Mesodermal cell (in vitro differentiated cells): Measurements from ENCODE around the gene MIDN.

Experiments used
- H3K27ac ChIP-seq: 2 replicates; pipeline ENCODE4 v1.7.0; 2013; ENCODE audit warnings: mild to moderate bottlenecking, low read depth, low read length, moderate library complexity; ENCODE audit not compliant: severe bottlenecking
- H3K36me3 ChIP-seq: 2 replicates; pipeline ENCODE4 v1.7.1; 2013; ENCODE audit warnings: mild to moderate bottlenecking, low read length, moderate library complexity; ENCODE audit not compliant: control insufficient read depth, insufficient read depth
- H3K4me1 ChIP-seq: one replicate; pipeline ENCODE4 v1.7.1; 2013; ENCODE audit warnings: mild to moderate bottlenecking, low read length; ENCODE audit not compliant: insufficient read depth, control insufficient read depth, poor library complexity, severe bottlenecking
- H3K4me3 ChIP-seq: 2 replicates; pipeline ENCODE4 v1.7.0; 2013; ENCODE audit warnings: low read length, control low read depth, mild to moderate bottlenecking; ENCODE audit not compliant: insufficient read depth, poor library complexity, severe bottlenecking; ENCODE audit errors: extremely low read depth
- H3K9me3 ChIP-seq: 2 replicates; pipeline ENCODE4 v1.7.1; 2013; ENCODE audit warnings: mild to moderate bottlenecking, low read length, moderate library complexity; ENCODE audit not compliant: control insufficient read depth
- WGBS, 2 experiments: methylation state at CpG; one replicate each; pipeline ENCODE4 v1.1.5; 2013; ENCODE audit warnings: missing lambda C conversion rate in 2 of 2; ENCODE audit not compliant: insufficient coverage in 2 of 2; 5-methylcytosine and 5-hydroxymethylcytosine counted together

Gene MIDN

GRCh38 chr19:1282588-1283206, 34.3 kb downstream of the MIDN start:
- no peak overlapping the region for H3K27ac ChIP-seq
- 87 to 88% methylated on average over 18 of the region's 18 CpGs for WGBS, 2 experiments
- no peak overlapping the region for H3K4me3 ChIP-seq
- H3K4me1 ChIP-seq: peaks cover 7% of the 10 kb centered on the region
- H3K36me3 ChIP-seq: peaks cover 10% of the 10 kb centered on the region
- H3K9me3 ChIP-seq: no peaks in the 10 kb centered on the region

DNA sequence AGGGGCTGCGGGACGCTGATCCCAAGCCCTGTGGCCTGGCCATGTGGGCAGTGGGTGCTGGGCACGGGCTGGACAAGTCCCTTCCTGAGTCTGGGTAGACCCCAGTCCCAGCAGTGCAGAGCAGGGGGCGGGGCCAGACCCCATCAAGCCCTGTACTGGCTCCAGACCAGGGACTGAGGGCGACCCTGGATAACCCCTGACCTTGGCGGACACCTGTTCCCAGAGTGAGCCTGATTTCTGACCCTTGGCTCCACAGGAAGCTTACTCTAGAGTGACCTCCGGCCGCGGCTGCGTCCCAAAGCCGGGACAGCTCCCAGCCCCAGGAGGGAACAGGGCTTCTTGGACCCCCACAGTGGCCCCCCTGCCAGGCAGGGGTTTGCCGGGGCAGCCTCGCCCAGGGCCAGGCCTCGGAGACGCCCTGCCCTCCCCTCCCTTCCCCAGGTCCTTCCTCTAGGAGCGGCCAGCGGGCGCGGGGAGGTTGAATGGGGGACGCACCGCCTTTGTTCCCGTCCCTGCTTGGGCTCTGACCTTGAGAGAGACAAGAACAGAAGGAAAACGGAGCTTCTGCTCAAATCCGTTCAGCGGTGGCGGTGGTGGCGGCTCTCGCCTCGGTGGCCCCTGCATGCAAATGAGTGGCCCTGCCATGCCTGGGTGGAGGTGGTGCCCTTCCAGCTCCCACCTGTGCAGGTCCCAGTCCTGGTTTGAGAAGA, 35.0 kb downstream of the MIDN start:
- no peak overlapping the region for H3K4me3 ChIP-seq
- no peak overlapping the region for H3K27ac ChIP-seq
- 78 to 80% methylated on average over 23 to 28 of the region's 29 CpGs for WGBS, 2 experiments
- peaks cover 7% of the 10 kb centered on the region for H3K4me1 ChIP-seq
- H3K9me3 ChIP-seq: no peaks in the 10 kb centered on the region
- peaks cover 7% of the 10 kb centered on the region for H3K36me3 ChIP-seq

- Histone ChIP-seq H3K36me3 (peaks cover 3% of the 10 kb centered on the region), H3K4me3 (no peak overlapping the region), H3K27ac (no peak overlapping the region), H3K9me3 (no peaks in the 10 kb centered on the region), H3K4me1 (peaks cover 7% of the 10 kb centered on the region)
- 84 to 93% methylated on average over 6 to 12 of the region's 12 CpGs for WGBS, 2 experiments
These were observed 35.5 kb downstream of the MIDN start for GRCh38 chr19:1283917-1284292.

DNA sequence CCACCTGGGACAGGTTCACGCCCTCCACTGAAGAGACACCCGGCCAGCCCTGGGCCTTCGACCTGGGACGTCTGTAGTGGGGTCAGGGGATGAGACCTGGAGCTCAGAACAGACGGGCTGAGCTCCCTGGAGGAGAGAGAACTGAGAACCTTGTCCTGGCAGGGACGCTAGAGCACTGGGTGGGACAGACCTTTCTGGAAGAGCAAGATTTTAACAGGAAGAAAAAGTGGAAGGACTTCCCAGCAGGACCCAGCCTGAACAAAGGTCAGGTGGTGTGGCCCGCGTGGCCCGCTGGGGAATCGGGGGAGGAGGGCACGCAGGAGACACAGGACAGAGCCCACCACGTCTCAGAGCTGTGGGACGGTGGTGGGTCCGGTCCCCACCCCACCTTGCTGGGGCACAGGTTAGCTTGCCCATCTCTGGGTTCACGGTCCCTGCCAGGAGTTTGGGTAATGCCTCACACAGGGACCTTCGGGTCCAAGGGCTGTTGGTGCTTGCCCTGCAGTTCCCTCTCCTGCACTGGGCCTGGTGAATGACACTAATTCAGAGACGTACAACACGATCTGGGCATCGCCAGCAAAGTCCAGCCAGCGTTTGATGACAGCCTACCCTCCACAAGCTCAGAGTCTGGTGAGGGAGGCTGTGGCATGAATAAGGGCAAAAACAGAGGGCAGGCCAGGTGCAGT, 36.1 kb downstream of the MIDN start:
- no peak overlapping the region for H3K4me3 ChIP-seq
- H3K36me3 ChIP-seq: no peaks in the 10 kb centered on the region
- peaks cover 7% of the 10 kb centered on the region for H3K4me1 ChIP-seq
- WGBS, 2 experiments: 87 to 91% methylated on average over 20 of the region's 20 CpGs
- no peaks in the 10 kb centered on the region for H3K9me3 ChIP-seq
- no peak overlapping the region for H3K27ac ChIP-seq

GRCh38 chr19:1284979-1285736, 36.8 kb downstream of the MIDN start:
- WGBS, 2 experiments: 29 to 31% methylated on average over 30 to 45 of the region's 51 CpGs
- Histone ChIP-seq H3K9me3 (no peaks in the 10 kb centered on the region), H3K36me3 (no peaks in the 10 kb centered on the region), H3K27ac (no peak overlapping the region), H3K4me1 (peaks cover 7% of the 10 kb centered on the region), H3K4me3 (peak overlapping the region; percentile 16)

DNA sequence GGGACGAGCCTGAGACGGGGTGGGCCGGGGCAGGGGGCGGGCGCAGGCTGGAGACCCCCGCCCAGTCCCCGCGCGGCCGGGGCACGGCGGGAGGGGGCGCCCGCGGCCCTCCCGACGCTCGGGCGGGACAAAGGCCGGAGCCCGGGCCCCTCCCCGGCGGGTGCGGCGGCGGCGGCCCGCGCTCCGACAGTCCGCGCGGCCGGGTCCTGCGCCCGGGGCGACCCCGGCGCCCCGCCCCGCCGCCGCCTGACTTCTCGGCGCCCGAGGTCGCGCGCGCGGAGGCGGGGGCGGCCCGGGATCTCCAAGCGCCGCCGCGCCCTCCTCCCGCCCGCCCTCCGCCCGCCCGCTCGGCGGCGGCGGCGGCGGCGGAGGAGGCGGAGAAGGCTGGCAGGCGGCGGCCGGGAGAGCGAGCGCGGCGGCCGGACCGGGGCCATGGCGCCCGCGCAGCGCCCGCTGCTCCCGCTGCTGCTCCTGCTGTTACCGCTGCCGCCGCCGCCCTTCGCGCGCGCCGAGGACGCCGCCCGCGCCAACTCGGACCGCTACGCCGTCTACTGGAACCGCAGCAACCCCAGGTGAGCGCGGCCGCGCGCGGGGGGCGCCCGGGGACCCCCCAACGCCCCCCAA, 37.5 kb downstream of the MIDN start, which contains the start of gene EFNA2:
Gene EFNA2 (plus strand): TSS at position 137 of the 624 bp plus-strand sequence. CDS start 296 bp downstream, at position 433.
- Histone ChIP-seq H3K9me3 (no peaks in the 10 kb centered on the region), H3K4me1 (peaks cover 7% of the 10 kb centered on the region), H3K27ac (no peak within 1 kb of the TSS), H3K4me3 (peak within 1 kb of the TSS; percentile 58), H3K36me3 (no peaks in the 10 kb centered on the region)
- 0% methylated on average over 52 to 59 of the region's 113 CpGs for WGBS, 2 experiments

DNA sequence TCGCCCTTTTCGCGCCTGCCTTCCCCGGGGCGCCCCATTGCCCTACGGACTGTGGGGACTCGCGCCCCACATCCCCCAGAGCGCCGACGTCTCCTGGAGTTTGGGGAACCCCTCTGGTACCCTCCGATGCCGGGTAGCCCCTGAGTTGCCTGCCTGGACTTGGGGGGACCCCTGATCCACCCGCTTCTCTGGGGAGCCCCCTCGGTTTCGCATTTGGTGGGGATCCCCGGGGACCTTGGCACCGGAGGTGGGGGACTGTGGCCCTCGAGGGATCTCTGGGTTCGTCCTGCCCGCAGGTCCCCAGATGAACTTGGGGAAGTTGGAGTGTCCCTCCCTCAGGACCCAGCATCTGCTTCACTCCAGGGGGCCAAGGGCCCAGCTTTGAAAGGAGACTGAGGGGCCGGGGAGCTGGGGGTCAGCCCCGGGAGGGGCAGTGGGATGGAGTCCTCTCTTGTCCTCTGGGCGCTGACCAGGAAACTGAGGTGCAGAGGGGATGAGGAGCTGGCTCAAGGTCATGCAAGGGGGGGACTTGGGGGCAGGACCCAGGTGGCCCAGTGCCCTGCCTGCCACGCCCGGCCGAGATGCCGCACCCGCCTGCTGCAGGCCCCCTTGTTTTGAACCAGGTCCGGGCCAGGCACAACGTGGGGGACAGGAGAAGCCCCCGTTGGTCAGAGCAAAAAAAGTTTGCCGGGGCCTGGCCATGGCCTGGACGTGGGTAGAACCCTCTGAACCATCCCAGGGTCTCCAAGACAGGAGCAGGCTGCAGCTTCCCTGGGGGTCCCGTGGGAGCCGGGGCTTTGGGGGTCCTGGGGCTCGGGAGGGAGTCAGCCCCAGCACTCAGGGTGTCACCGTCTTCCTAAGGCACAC, 38.3 kb downstream of the MIDN start:
- Histone ChIP-seq H3K36me3 (no peaks in the 10 kb centered on the region), H3K9me3 (no peaks in the 10 kb centered on the region), H3K4me3 (peak overlapping the region; percentile 58), H3K4me1 (peaks cover 7% of the 10 kb centered on the region), H3K27ac (no peak overlapping the region)
- WGBS, 2 experiments: 48 to 53% methylated on average over 33 to 35 of the region's 38 CpGs

GRCh38 chr19:1287354-1288225, 39.2 kb downstream of the MIDN start:
- Histone ChIP-seq H3K4me3 (peak overlapping the region; percentile 58), H3K9me3 (no peaks in the 10 kb centered on the region), H3K36me3 (no peaks in the 10 kb centered on the region), H3K4me1 (peaks cover 7% of the 10 kb centered on the region), H3K27ac (no peak overlapping the region)
- 55 to 56% methylated on average over 46 of the region's 55 CpGs for WGBS, 2 experiments

DNA sequence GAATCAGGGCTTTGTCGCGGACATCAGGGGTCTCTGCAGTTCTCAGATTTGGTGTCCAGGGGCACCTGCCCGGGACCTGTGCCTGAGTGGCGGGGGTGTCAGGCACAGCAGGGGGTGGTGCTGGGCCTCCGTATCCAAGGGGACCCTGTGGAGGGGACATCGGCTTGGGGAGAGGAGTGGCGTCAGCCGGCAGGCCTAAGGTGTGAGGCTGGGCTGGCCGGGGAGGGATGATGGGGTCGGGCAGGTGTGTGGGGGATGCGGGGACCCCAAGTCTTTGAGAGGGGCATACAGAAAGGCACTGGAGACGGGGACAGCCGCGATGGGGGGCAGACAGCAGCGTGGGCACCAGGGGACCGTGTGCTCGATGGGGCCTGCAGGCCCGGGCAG, 39.8 kb downstream of the MIDN start:
- Histone ChIP-seq H3K36me3 (no peaks in the 10 kb centered on the region), H3K4me1 (peaks cover 7% of the 10 kb centered on the region), H3K9me3 (no peaks in the 10 kb centered on the region), H3K27ac (no peak overlapping the region), H3K4me3 (no peak overlapping the region)
- WGBS, 2 experiments: 93 to 94% methylated on average over 14 to 15 of the region's 18 CpGs
